GM12878 (cell line): ENCODE results near the gene C1orf21. TPM values are rescaled to one million over a fixed set of nuclear protein-coding genes. Genes with fewer than 3 reads are reported as not detected.

Source experiments
- ATAC-seq: fragments of 200-7000 bp; cut with Tn5 transposase; 3 replicates; pipeline ENCODE4 v1.9.1; 2020; ENCODE audit warnings: mild to moderate bottlenecking, moderate library complexity
- BruUV-seq: library from RNA; stranded (reverse); fragments of 400-500 nt; replicated peaks from 2 replicates; lab custom pipeline; 2021; lab: Mats Ljungman, UMichigan
- CTCF ChIA-PET: fragments of 300-600 bp; sonication (Branson Sonifier 250); formaldehyde crosslinking; extraction: SDS; loops from one replicate; lab custom pipeline; 2021; ENCODE audit warnings: inconsistent platforms; lab: Yijun Ruan, JAX
- POLR2A ChIA-PET: fragments of 350-600 bp; formaldehyde crosslinking; extraction: SDS; loops from one replicate; lab custom pipeline; 2021; ENCODE audit warnings: inconsistent platforms; lab: Charles Lee
- RAD21 ChIA-PET: fragments of 300-600 bp; sonication (Branson Sonifier 250); formaldehyde crosslinking; loops from one replicate; lab custom pipeline; 2023; ENCODE audit warnings: antibody characterized with exemption; ENCODE audit not compliant: unreplicated experiment; lab: Charles Lee
- SMC1A ChIA-PET: fragments of 300-600 bp; sonication (Branson Sonifier 250); formaldehyde crosslinking; loops from one replicate; lab custom pipeline; 2023; ENCODE audit not compliant: unreplicated experiment, uncharacterized antibody; lab: Charles Lee
- DNase-seq: peaks from one replicate; pipeline ENCODE4 v3.0.0-alpha.2; 2011; ENCODE audit warnings: low read depth, low spot score
- FAIRE-seq: peaks from 3 replicates; lab custom pipeline; 2011; peaks lifted over from hg19 to GRCh38; lab: Jason Lieb, UNC
- H2AFZ ChIP-seq: 2 replicates; pipeline ENCODE4 v1.6.0; 2011; ENCODE audit warnings: low read depth, low read length, control low read depth; ENCODE audit not compliant: control insufficient read depth
- H3K27ac ChIP-seq: 2 replicates; pipeline ENCODE4 v1.5.1; 2011; ENCODE audit warnings: control low read depth; ENCODE audit not compliant: control insufficient read depth, insufficient read depth
- H3K27me3 ChIP-seq, 2 experiments: replicated peaks in 1 of 2; 2 replicates each; pipeline versions ENCODE4 v1.6.0 to v1.6.1; 2011; ENCODE audit warnings: low read length in 1 of 2; ENCODE audit not compliant: control insufficient read depth in 2 of 2, insufficient read depth in 2 of 2
- H3K36me3 ChIP-seq, 2 experiments: 2 replicates each; pipeline ENCODE4 v1.5.1; 2011; ENCODE audit warnings: low read length in 1 of 2; ENCODE audit not compliant: control insufficient read depth in 2 of 2, insufficient read depth in 2 of 2
- H3K4me1 ChIP-seq: 2 replicates; pipeline ENCODE4 v1.6.1; 2011; ENCODE audit warnings: mild to moderate bottlenecking, low read length, moderate library complexity, mixed read lengths; ENCODE audit not compliant: control insufficient read depth, insufficient read depth
- H3K4me2 ChIP-seq: 2 replicates; pipeline ENCODE4 v1.6.0; 2011; ENCODE audit warnings: control low read depth; ENCODE audit not compliant: control insufficient read depth, insufficient read depth
- H3K4me3 ChIP-seq: fragments of 200-600 bp; sonication (generic); 2 replicates; pipeline ENCODE4 v1.5.1; 2016
- H3K79me2 ChIP-seq: 2 replicates; pipeline ENCODE4 v1.6.0; 2011; ENCODE audit warnings: low read length; ENCODE audit not compliant: control insufficient read depth, insufficient read depth
- H3K9ac ChIP-seq: 2 replicates; pipeline ENCODE4 v1.8.0; 2011; ENCODE audit warnings: low read length, control low read depth, mixed read lengths; ENCODE audit not compliant: control insufficient read depth, insufficient read depth
- H3K9me3 ChIP-seq: replicated peaks from 3 replicates; pipeline ENCODE4 v1.5.1; 2011; ENCODE audit warnings: mild to moderate bottlenecking, low read length; ENCODE audit not compliant: control insufficient read depth, insufficient read depth
- H4K20me1 ChIP-seq: 2 replicates; pipeline ENCODE4 v1.6.0; 2011; ENCODE audit not compliant: control insufficient read depth, insufficient read depth
- CBX5 ChIP-seq: sonication (generic); IDR thresholded peaks from 2 replicates; pipeline ENCODE4 v1.6.1; 2016; ENCODE audit warnings: low read depth, moderate library complexity, mild to moderate bottlenecking, inconsistent platforms
- CREM ChIP-seq: IDR thresholded peaks from 2 replicates; pipeline ENCODE4 v1.6.1; 2014; ENCODE audit warnings: antibody characterized with exemption, low read depth
- E2F4 ChIP-seq: IDR thresholded peaks from 2 replicates; pipeline ENCODE4 v1.6.1; 2012; ENCODE audit warnings: low read depth, low read length, improper control_type of control experiment
- E2F8 ChIP-seq: fragments of 450-650 bp; IDR thresholded peaks from 2 replicates; pipeline ENCODE4 v1.6.1; 2018; ENCODE audit warnings: mild to moderate bottlenecking, low read depth, moderate library complexity; ENCODE audit not compliant: partially characterized antibody
- KLF5 ChIP-seq: fragments of 450-650 bp; IDR thresholded peaks from 2 replicates; pipeline ENCODE4 v1.6.1; 2014; ENCODE audit warnings: mild to moderate bottlenecking; ENCODE audit not compliant: partially characterized antibody
- POLR2A ChIP-seq: IDR thresholded peaks from 2 replicates; pipeline ENCODE4 v1.6.1; 2011; ENCODE audit warnings: low read depth, mild to moderate bottlenecking, low read length
- RAD51 ChIP-seq: fragments of 450-650 bp; IDR thresholded peaks from 2 replicates; pipeline ENCODE4 v1.6.1; 2016; ENCODE audit warnings: moderate library complexity, mild to moderate bottlenecking, inconsistent platforms
- SIX5 ChIP-seq: IDR thresholded peaks from 2 replicates; pipeline ENCODE4 v1.6.1; 2011; ENCODE audit warnings: mild to moderate bottlenecking, low read depth, low read length, moderate library complexity; ENCODE audit not compliant: severe bottlenecking
- SREBF2 ChIP-seq: IDR thresholded peaks from 2 replicates; pipeline ENCODE4 v1.6.1; 2012; ENCODE audit warnings: mild to moderate bottlenecking, low read length
- SRF ChIP-seq, 2 experiments: IDR thresholded peaks; 2 replicates each; pipeline ENCODE4 v1.6.1; 2011; ENCODE audit warnings: low read depth in 2 of 2, low read length in 2 of 2, mild to moderate bottlenecking in 1 of 2, moderate library complexity in 1 of 2
- STAT1 ChIP-seq: fragments of 450-650 bp; conservative IDR thresholded peaks from 2 replicates; pipeline ENCODE4 v1.6.1; 2014; ENCODE audit warnings: antibody characterized with exemption, mild to moderate bottlenecking
- USF2 ChIP-seq: IDR thresholded peaks from 2 replicates; pipeline ENCODE4 v1.6.1; 2011; ENCODE audit warnings: low read depth, low read length, improper control_type of control experiment, borderline replicate concordance
- WRNIP1 ChIP-seq: IDR thresholded peaks from 2 replicates; pipeline ENCODE4 v1.6.1; 2011; ENCODE audit warnings: low read depth, low read length, improper control_type of control experiment, borderline replicate concordance
- WGBS: methylation state at CpG from one replicate; pipeline ENCODE4 v1.1.6; 2016; ENCODE audit warnings: low lambda C conversion rate; ENCODE audit not compliant: insufficient replicate concordance, insufficient coverage; ENCODE audit errors: missing lambda C conversion rate; 5-methylcytosine and 5-hydroxymethylcytosine counted together
- in situ Hi-C: fragments of 300-500 bp; cut with MboI; formaldehyde crosslinking; loops from 9 replicates; pipeline ENCODE4 v1.14.3; 2018; ENCODE audit warnings: mixed read lengths
- intact Hi-C: fragments of 100-400 bp; cut with micrococcal nuclease; formaldehyde crosslinking; loops from one replicate; pipeline ENCODE4 v1.14.2; 2022; ENCODE audit not compliant: unreplicated experiment
- polyA plus RNA-seq, 11 experiments: library from polyadenylated mRNA; depleted of rRNA in 4 of 11; unstranded in 6 of 11; stranded (reverse) in 5 of 11; fragments of >200 nt; fragmentation: Nextera tagmentation in 4 of 11; fragmentation: Illumina TruSeq in 1 of 11; extraction: Ambion mirVana in 4 of 11; extraction: Trizol in 1 of 11; gene quantifications; 1 replicate in 1 of 11; 2 replicates in 10 of 11; pipeline versions ENCODE4 v1.2.1 to v1.2.3, GENCODE V29; 2011 to 2016; ENCODE audit warnings: inconsistent platforms in 2 of 11, missing spikeins in 2 of 11, low read depth in 1 of 11
- total RNA-seq, 4 experiments: library from RNA; depleted of rRNA in 3 of 4; stranded (reverse); fragments of >200 nt in 3 of 4; fragmentation: Illumina TruSeq in 1 of 4; extraction: Trizol in 1 of 4; gene quantifications; 2 replicates each; pipeline versions ENCODE4 v1.2.1 to v1.2.3, GENCODE V29; 2013 to 2021

C1orf21 gene
- total and polyA plus RNA-seq, 10 of the 15 experiments (the other 5 are each of a cell fraction or from before 2014, with no cell fraction given) = 0.03 to 1.6 (median 0.17) TPM; not detected in 3

- DNase-seq (no peak), ATAC-seq (no peak), FAIRE-seq (no peak)
- ChIA-PET POLR2A (no interaction called here), CTCF (no interaction called here), SMC1A (no interaction called here), RAD21 (no interaction called here)
- H3K36me3 ChIP-seq = no peaks in the 10 kb centered on the region
- no peaks in the 10 kb centered on the region; the same call in 1 of the 2 replicates for H3K4me1 ChIP-seq
- intact Hi-C loops (no loop called here), in situ Hi-C loops (no loop called here)
- H4K20me1 ChIP-seq = no peaks in the 10 kb centered on the region
- H2AFZ ChIP-seq = no peak overlapping the region
- H3K9ac ChIP-seq = no peak overlapping the region
- TF ChIP-seq E2F4 = no peak
- no peak for TF ChIP-seq USF2
- no peak for TF ChIP-seq CBX5
- TF ChIP-seq WRNIP1 = no peak
- no peak for TF ChIP-seq SREBF2
- no peak for TF ChIP-seq RAD51
- TF ChIP-seq CREM = no peak
- no peak for TF ChIP-seq POLR2A
- no peak for TF ChIP-seq SRF (IDR thresholded peaks at IDR 0.05; ENCODE audit: low read depth in 2 of 2, low read length in 2 of 2)
- no peak for TF ChIP-seq SIX5
- no peak for TF ChIP-seq E2F8
- no peak for TF ChIP-seq KLF5
- TF ChIP-seq STAT1 = no peak
- H3K79me2 ChIP-seq = no peaks in the 10 kb centered on the region
- H3K27me3 ChIP-seq = no peaks in the 10 kb centered on the region; a peak in 1 of 4 replicates
- H3K4me3 ChIP-seq = no peak overlapping the region
- BruUV-seq = no TSS peak
- H3K27ac ChIP-seq = no peak overlapping the region
- no peaks in the 10 kb centered on the region; the same call in 2 of the 3 replicates for H3K9me3 ChIP-seq
- H3K4me2 ChIP-seq = no peak overlapping the region
- WGBS = 48% methylated on average over 4 of the region's 4 CpGs
Observed at GRCh38 chr1:184608581-184608980, 221.8 kb downstream of the C1orf21 start.
